Tibial artery (tissue), 4 donors: ENCODE measurements around the gene SLC9A9.

Experiments used
- DNase-seq, 2 donors: peaks; one replicate each; pipeline ENCODE4 v3.0.0-alpha.2; 2019
- H3K27ac ChIP-seq, 2 donors: fragments of 200-600 bp; sonication (generic) in 1 of 2; 1 replicate in 1 of 2; 2 replicates in 1 of 2; pipeline ENCODE4 v1.5.1; 2018 to 2019; ENCODE audit warnings: mild to moderate bottlenecking in 1 of 2
- H3K27me3 ChIP-seq, 2 donors: fragments of 200-600 bp; sonication (generic) in 1 of 2; one replicate each; pipeline versions ENCODE4 v1.5.1 to v1.6.0; 2016 to 2019
- H3K36me3 ChIP-seq, 3 donors: fragments of 200-600 bp; sonication (generic) in 2 of 3; one replicate each; pipeline ENCODE4 v1.5.1; 2016 to 2019; ENCODE audit warnings: mild to moderate bottlenecking in 2 of 3
- H3K4me1 ChIP-seq, 4 donors: fragments of 200-600 bp; sonication (generic) in 2 of 4; 1 replicate in 3 of 4; 2 replicates in 1 of 4; pipeline ENCODE4 v1.5.1; 2016 to 2019
- H3K4me3 ChIP-seq, 2 donors: fragments of 200-600 bp; sonication (generic) in 1 of 2; 1 replicate in 1 of 2; 2 replicates in 1 of 2; pipeline ENCODE4 v1.5.1; 2018 to 2019; ENCODE audit warnings: mild to moderate bottlenecking in 2 of 2
- H3K9me3 ChIP-seq, 3 donors: fragments of 200-600 bp; sonication (generic) in 1 of 3; one replicate each; pipeline ENCODE4 v1.5.1; 2016 to 2019
- CTCF ChIP-seq, 2 experiments: fragments of 200-600 bp in 1 of 2; fragments of 450-650 bp in 1 of 2; IDR thresholded peaks; one replicate each; pipeline ENCODE4 v1.5.1; 2017 to 2019; ENCODE audit warnings: antibody characterized with exemption in 2 of 2, mild to moderate bottlenecking in 1 of 2, moderate library complexity in 1 of 2
- intact Hi-C: fragments of 100-400 bp; cut with DNase I; formaldehyde crosslinking; loops from one replicate; pipeline ENCODE4 v1.15.0; 2023; ENCODE audit warnings: low total_unique reads

SLC9A9 gene

GRCh38 chr3:143514109-143514508 is 334.2 kb downstream of the SLC9A9 start:
- no peaks in the 10 kb centered on the region for H3K27me3 ChIP-seq
- no peaks in the 10 kb centered on the region for H3K9me3 ChIP-seq
- H3K27ac ChIP-seq = no peak overlapping the region
- intact Hi-C loops = no loop called here
- no peak for DNase-seq
- H3K4me3 ChIP-seq = no peak overlapping the region
- no peaks in the 10 kb centered on the region for H3K4me1 ChIP-seq
- no peak for TF ChIP-seq CTCF (IDR thresholded peaks at IDR 0.05)
- H3K36me3 ChIP-seq = no peaks in the 10 kb centered on the region

- no peaks in the 10 kb centered on the region for H3K27me3 ChIP-seq
- intact Hi-C loops = no loop called here
- no peak for TF ChIP-seq CTCF (IDR thresholded peaks at IDR 0.05)
- no peak for DNase-seq
- H3K4me1 ChIP-seq = no peaks in the 10 kb centered on the region
- no peak overlapping the region for H3K27ac ChIP-seq
- H3K9me3 ChIP-seq = no peaks in the 10 kb centered on the region
- H3K4me3 ChIP-seq = no peak overlapping the region
- no peaks in the 10 kb centered on the region for H3K36me3 ChIP-seq
Measured at GRCh38 chr3:143511174-143511879, 336.9 kb downstream of the SLC9A9 start.

- intact Hi-C loops = no loop called here
- no peaks in the 10 kb centered on the region for H3K27me3 ChIP-seq
- H3K4me3 ChIP-seq = no peak overlapping the region
- no peak for DNase-seq
- no peaks in the 10 kb centered on the region for H3K9me3 ChIP-seq
- no peaks in the 10 kb centered on the region for H3K36me3 ChIP-seq
- no peaks in the 10 kb centered on the region for H3K4me1 ChIP-seq
- H3K27ac ChIP-seq = no peak overlapping the region
- no peak for TF ChIP-seq CTCF (IDR thresholded peaks at IDR 0.05)
Measured at GRCh38 chr3:143510601-143511000, 337.7 kb downstream of the SLC9A9 start.

GRCh38 chr3:143507735-143508580 is 340.3 kb downstream of the SLC9A9 start:
- Histone ChIP-seq H3K4me1 (no peaks in the 10 kb centered on the region), H3K36me3 (no peaks in the 10 kb centered on the region), H3K27me3 (no peaks in the 10 kb centered on the region), H3K27ac (no peak overlapping the region), H3K4me3 (no peak overlapping the region), H3K9me3 (no peaks in the 10 kb centered on the region)
- TF ChIP-seq CTCF (IDR thresholded peaks at IDR 0.05) = no peak
- intact Hi-C loops = no loop called here
- no peak for DNase-seq

- no peaks in the 10 kb centered on the region for H3K4me1 ChIP-seq
- H3K9me3 ChIP-seq = no peaks in the 10 kb centered on the region
- H3K36me3 ChIP-seq = no peaks in the 10 kb centered on the region
- H3K4me3 ChIP-seq = no peak overlapping the region
- no peaks in the 10 kb centered on the region for H3K27me3 ChIP-seq
- no peak for TF ChIP-seq CTCF (IDR thresholded peaks at IDR 0.05)
- DNase-seq = no peak
- H3K27ac ChIP-seq = no peak overlapping the region
- intact Hi-C loops = no loop called here
Measured at GRCh38 chr3:143506190-143506589, 342.1 kb downstream of the SLC9A9 start.
